Measurements from ENCODE around the gene TPM2.

The TPM2 gene

GRCh38 chr9:35675732-35676392, 13.9 kb downstream of the TPM2 start:
- DNase-seq (ENCODE audit: low read depth), result no peak

DNA sequence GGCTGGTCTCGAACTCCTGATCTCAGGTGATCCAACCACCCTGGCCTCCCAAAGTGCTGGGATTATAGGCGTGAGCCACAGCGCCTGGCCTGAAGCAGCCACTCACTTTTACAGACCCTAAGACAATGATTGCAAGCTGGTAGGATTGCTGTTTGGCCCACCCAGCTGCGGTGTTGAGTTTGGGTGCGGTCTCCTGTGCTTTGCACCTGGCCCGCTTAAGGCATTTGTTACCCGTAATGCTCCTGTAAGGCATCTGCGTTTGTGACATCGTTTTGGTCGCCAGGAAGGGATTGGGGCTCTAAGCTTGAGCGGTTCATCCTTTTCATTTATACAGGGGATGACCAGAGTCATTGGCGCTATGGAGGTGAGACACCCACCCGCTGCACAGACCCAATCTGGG, 14.5 kb downstream of the TPM2 start:
- no peak for DNase-seq (ENCODE audit: low read depth)

- no peak for DNase-seq (ENCODE audit: low read depth)
Observed at GRCh38 chr9:35674025-35674361, 15.7 kb downstream of the TPM2 start.

GRCh38 chr9:35673132-35674024, 16.3 kb downstream of the TPM2 start, which contains the start of gene CA9:
Gene CA9, plus strand, starts transcription at chr9:35673928. Its CDS starts 32 bp downstream, at chr9:35673960.
- no peak for DNase-seq (ENCODE audit: low read depth)

DNA sequence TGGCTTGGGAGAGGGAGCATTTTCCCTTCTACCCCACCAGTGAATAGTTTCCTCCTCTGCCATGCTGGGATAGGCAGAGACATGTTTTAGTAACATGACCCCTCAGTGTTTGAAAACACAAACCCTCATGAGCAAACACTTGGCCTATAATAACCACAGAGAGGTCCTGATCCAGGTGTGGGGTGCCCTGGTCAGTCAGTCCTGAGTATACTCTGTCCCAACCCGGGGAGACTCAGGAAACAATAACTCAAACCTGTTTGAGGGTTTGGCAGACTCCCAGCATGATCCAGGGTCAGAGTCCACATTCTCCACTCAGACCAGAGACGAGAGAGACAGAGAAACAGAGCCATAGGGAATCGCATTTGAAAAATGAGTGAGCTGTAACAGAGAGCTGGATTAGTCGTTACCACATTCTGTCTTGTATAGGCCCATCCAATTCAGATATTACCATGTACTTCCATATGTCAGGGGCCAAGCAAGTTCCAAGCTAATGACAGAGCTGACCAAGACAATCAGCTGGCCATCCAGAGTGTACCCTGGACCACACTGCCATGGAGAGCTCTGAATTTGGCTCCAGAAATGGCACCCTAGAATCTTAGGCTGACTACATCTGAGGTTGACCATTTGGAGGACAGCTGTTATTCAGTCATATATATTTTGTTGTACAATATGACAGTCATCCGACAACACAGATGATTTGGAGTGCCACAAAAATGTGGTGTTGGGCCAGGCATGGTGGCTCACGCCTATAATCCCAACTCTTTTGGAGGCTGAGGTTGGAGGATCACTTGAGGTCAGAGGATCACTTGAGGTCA, 20.2 kb downstream of the TPM2 start:
- no peak for DNase-seq (ENCODE audit: low read depth)

DNA sequence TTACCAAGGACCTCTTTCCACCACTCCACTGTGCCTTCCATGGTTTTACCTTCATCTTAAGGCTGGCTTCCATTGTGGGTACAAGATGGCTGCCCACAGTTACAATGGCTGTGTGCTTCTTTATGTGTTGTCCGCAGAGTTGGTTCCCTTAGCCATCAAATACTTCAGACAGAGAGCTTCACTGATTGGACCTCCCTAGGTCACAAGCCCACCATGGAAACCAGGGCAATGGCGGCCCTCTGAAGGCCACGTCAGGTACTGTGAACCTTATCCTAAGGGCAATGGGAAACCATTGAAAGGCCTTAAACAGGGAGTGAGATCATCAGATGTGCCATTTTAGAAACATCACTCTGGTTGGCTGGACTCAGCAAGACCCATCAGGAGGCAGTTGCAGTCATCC, 21.8 kb downstream of the TPM2 start:
- DNase-seq (ENCODE audit: low read depth), result no peak

DNA sequence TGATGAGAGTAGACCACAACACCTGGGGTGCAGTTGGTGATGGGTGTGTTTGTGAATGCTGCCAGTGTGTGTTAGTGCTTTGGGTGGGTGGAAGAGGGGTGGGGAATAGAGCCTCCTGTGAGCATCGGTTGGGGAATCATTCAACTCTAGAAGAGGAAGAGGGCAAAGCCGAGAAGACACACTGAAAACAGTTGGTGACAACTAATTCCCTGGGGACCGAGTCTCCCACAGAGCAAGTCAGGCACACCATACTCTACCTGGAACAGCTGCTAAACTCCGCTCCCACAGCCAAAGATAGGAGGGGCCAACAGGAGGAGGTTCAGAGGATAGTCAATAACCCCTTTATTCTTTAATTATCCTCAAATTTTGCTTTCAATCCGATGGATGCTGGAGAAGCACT, 23.2 kb downstream of the TPM2 start:
- DNase-seq (ENCODE audit: low read depth), result no peak

DNA sequence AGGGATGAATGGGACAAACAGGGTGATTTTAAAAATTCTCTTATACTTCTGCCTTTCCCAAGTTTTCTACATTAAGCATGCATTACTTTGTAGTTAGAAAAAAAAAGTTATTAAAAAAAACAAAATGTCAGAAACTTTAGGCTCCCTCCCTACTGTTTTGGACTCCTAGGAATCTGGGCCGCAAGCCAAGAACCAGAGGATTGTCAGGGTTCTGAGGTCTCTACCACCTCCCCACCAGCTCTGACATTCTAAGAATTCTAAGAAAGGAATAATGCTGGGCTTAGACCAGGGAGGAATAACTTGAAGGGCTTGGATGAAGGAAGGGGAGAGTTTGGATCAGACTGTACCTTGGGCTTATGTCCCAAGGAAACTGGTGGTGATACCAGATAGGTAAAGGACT, 23.7 kb downstream of the TPM2 start:
- no peak for DNase-seq (ENCODE audit: low read depth)

DNA sequence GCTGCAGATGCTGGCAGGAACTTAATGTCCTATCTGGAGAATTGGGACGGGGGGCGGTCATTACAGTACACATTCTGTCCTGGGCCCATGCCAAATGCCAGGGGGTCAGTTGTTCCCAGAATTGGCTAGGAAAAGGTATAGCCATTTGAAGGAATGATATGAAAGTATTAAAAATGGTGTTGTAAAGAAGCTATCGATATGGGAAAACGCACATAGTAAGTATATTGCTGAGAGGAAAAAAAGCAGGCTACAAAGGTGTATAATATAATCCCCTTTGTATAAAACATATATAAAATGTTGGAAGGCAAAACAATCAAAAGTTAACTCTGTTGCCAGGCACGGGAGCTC, 24.3 kb downstream of the TPM2 start:
- DNase-seq (ENCODE audit: low read depth), result no peak

DNA sequence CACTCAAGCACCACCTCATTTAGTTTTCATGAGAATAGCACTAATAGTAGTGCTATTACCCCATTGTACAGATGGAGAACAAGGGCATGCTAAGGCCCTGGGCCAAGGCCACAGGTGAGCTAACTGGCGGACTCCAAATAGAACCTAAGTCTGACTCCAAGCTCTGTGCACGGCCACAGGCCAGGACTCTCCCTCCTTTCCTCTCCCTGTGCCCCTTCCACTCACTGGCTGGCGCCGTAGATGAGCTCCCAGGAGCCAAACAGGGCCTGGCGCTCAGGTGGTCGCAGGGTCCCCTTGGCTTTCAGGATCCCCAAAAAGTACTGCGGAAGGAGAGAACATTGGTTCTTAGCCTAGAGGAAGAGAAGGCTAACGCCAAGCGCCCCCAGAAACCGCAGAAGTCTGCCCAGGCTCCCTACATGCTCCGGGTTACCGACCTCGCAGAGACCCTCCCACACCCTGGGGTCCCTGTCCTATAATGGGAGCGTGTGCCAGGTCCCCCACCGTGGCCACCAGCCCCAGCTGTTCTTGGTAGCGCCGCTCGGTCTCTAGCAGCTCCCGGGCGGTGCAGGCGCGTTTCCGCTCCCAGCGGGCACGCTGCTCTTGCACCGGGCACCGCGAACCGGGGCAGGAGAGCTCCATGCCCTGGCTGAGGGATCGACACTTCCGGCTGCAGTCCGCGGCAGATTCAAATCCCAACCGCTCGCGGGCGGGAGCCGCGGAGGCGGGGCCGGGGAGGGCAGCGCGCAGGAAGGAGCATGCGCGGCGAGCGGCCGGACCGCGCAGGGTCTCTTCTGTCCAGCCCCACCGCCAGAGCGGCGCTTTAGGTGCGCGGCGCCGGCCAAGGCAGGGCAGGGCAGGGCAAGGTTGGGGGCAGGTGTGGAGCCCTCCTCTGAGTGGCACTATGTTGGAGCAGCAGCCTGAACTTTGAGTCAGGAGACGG, 24.9 kb downstream of the TPM2 start, which contains the start of gene ARHGEF39:
TSS of gene ARHGEF39 (minus strand) at position 665 of the 940 bp plus-strand sequence. CDS start at position 639, 26 bp downstream.
- DNase-seq (ENCODE audit: low read depth), result no peak

DNA sequence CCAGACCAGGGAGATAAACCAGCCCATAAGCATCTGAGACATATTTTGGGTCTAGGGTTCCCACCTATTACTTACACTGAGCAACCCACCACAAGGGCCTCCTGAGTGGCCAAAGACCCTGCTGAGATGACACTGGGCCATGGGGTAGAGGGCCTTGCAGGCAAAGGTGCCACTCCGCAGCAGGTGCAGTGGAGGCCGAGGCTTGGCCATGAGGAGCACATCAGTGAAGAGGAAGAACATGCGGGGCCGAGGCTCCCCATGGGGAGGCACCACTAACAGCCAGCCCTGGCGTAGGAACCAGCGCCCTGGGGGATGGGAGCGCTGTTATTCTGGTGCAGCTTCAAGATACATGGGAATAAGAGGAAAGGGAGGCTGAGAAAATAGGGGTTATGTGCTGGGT, 27.3 kb downstream of the TPM2 start:
- no peak for DNase-seq (ENCODE audit: low read depth)

GRCh38 chr9:35661756-35662350, 27.9 kb downstream of the TPM2 start:
- DNase-seq (ENCODE audit: low read depth), result no peak

DNA sequence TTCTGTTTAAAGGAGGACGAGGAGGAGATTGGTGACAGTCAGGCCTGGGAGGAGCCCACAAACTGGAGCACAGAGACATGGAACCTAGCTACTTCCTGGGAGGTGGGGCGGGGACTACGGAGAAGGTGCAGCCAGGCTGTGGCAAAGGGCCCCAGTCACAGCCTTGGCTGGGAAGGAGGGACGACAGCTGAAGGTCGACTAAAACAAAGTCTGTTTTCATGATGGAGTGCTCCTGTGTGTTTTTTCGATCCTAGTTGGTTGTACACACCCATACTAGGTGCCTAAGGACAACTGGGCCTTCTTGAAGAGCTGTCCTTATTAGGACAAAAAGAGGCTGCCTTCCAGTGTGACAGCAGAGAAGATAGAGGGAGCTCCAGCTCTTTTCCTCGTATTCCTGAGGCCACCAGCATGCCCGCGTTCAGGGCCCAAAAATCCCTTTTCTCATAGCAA, 28.7 kb downstream of the TPM2 start:
- no peak for DNase-seq (ENCODE audit: low read depth)

- no peak for DNase-seq (ENCODE audit: low read depth)
Observed at GRCh38 chr9:35659340-35659739, 30.4 kb downstream of the TPM2 start.

DNA sequence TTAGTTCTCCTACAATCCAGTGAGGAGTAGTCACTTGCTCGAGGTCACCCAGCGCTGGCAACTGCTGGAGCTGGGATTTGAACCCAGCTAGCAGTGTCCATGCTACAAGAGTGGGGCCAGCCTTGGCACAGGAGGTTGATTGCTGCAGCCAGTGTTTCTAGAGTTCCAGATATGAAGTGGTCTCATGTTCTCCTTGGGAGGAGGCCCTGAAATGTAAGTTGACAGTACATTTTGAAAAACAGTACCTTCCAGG, 30.8 kb downstream of the TPM2 start:
- no peak for DNase-seq (ENCODE audit: low read depth)

GRCh38 chr9:35658137-35658967, 31.4 kb downstream of the TPM2 start, which contains the start of gene CCDC107:
Gene CCDC107, plus strand, starts transcription at chr9:35658292. Its CDS starts 88 bp downstream, at chr9:35658380.
- no peak for DNase-seq (ENCODE audit: low read depth)

DNA sequence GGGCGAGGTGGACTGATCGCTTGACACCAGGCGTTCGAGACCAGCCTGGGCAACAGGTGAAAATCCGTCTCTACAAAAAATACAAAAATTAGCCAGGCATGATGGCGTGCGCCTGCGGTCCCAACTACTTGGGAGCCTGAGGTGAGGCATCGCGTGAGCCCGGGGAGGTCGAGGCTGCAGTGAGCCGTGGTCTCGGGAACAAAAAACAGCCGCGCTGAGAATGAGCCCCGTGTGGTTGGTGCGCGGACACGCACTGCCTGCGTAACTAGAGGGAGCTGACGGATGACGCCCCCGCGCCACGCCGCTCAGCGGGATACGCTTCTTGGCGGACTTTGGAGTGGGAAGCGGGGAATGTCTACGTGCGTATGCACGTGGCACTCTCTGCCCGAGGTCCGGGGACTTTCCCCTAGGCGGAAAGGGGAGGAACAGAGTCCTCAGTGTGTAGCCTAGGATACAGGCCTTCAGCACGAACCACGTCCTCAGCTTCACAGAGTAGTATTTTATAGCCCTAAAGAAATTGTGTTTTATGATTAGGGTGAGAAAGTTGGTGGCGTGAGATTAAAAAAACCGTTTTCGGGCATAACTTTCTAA, 32.1 kb downstream of the TPM2 start, which contains the start of gene RMRP:
TSS of gene RMRP (minus strand) at position 474 of the 591 bp plus-strand sequence.
- DNase-seq (ENCODE audit: low read depth), result peak; percentile 98

DNA sequence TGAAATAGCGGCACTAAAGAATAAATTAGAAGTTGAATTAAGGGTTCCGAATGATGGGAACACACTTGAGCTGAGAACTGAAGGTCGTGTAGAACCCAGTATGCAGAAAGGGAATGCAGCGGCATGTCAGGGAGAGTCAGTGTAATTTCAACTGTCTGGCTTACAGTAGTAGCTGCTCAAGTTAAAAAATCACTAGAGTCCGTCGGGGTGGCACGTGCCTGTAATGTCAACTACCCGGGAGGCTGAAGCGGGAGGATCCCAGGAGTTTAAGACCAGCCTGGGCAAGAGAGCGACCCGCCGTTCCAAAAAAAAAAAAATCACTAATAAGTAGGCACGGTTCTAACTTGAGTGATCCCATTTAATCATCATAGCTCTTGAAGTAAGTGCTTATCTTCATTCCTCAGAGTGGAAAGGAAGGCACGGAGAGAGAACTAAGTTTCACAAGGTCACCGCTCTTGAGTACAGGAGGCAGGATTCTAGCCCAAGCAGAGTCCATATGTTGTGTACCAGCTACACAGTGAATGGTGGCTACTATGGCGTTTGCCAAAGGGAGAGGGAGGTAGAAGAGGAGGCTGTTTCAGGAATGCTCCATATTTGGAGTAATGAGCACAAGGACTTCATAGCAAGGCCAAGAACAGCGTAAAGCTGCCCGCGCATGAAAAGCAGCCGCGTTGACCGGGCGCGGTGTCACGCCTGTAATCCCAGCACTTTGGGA, 32.7 kb downstream of the TPM2 start:
- DNase-seq (ENCODE audit: low read depth), result no peak

GRCh38 chr9:35656348-35656747, 33.4 kb downstream of the TPM2 start:
- no peak for DNase-seq (ENCODE audit: low read depth)
